ENCODE data around the gene KLRD1. TPM values are rescaled to one million over a fixed set of nuclear protein-coding genes. Genes with fewer than 3 reads are reported as not detected.

Gene KLRD1
- under 0.01 and 0.46 TPM in 2 replicates for total RNA-seq

GRCh38 chr12:10307630-10308029 is at the start of gene KLRD1:
TSS of gene KLRD1 (plus strand) at chr12:10307870. CDS start at chr12:10308078, 208 bp downstream.

Other genes with a start within 250 kb of the KLRD1 start
- 0.09 TPM in 1 of 2 replicates, not detected in the other for gene CLEC1A, start 208.9 kb upstream of the KLRD1 start, total RNA-seq
- 0.14 TPM in 1 of 2 replicates, not detected in the other for gene CLEC7A, start 177.7 kb upstream of the KLRD1 start, total RNA-seq
- gene OLR1, start 135.7 kb upstream of the KLRD1 start, total RNA-seq: 0.92 and 3.1 TPM in 2 replicates
- gene TMEM52B, start 128.8 kb upstream of the KLRD1 start, total RNA-seq: 0.09 and 0.14 TPM in 2 replicates
- 71.4 and 77.6 TPM in 2 replicates for gene GABARAPL1, start 95.0 kb upstream of the KLRD1 start, total RNA-seq
- not detected in 2 replicates for gene KLRK1, start 82.2 kb downstream of the KLRD1 start, total RNA-seq
- not detected in 2 replicates for gene KLRC4, start 101.9 kb downstream of the KLRD1 start, total RNA-seq
- gene KLRC3, start 112.7 kb downstream of the KLRD1 start, total RNA-seq: not detected in 2 replicates
- gene KLRC2, start 128.1 kb downstream of the KLRD1 start, total RNA-seq: not detected in 2 replicates
- not detected in 2 replicates for gene KLRC1, start 145.5 kb downstream of the KLRD1 start, total RNA-seq
- gene EIF2S3B, start 198.0 kb downstream of the KLRD1 start, total RNA-seq: 0.92 and 16.2 TPM in 2 replicates